ENCODE data around the gene CNOT1. TPM values are rescaled to one million over a fixed set of nuclear protein-coding genes. Genes with fewer than 3 reads are reported as not detected.

Gene CNOT1
- total and polyA plus RNA-seq, 2 of the 4 experiments (the other 2 are of a cell fraction): 85.5 to 357 TPM

DNA sequence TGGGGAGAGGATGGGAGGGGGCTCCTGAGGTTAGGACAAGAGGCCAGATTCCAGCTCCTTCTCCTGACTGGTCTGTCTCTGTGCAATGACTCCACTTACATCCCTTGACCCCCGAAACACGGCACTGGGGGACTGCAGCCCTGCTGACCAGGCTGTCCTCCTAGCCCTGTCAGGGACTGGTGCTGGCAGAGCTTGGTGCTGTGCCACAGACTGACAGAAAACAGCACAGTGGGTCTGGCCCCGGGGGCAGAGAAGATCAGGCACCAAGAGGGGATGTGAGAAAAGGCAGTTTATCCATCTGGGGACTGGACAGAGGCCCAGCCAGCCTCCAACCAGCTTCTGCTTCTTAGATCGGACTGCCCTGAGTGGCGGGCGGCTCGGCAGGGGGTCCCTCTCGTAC lies 35.6 kb upstream of the CNOT1 start:
- DNase-seq (no peak), ATAC-seq (ENCODE audit: low read depth) (no peak)
- no peak overlapping the region for H2AK9ac ChIP-seq (replicated peaks; ENCODE audit: low read depth, low read length, poor library complexity)
- H3K27ac ChIP-seq (ENCODE audit: insufficient read depth, low read length): no peak overlapping the region
- H2AFZ ChIP-seq (replicated peaks; ENCODE audit: low read length, poor library complexity): no peak overlapping the region
- peaks cover 3% of the 10 kb centered on the region for H3K4me1 ChIP-seq (ENCODE audit: control insufficient read depth, insufficient read depth, low read length)
- TF ChIP-seq BHLHE40 (IDR thresholded peaks at IDR 0.05; ENCODE audit: low read depth, low read length): no peak
- TF ChIP-seq SMC3 (IDR thresholded peaks at IDR 0.05; ENCODE audit: low read depth, low read length): no peak
- TF ChIP-seq, protein P1, sequence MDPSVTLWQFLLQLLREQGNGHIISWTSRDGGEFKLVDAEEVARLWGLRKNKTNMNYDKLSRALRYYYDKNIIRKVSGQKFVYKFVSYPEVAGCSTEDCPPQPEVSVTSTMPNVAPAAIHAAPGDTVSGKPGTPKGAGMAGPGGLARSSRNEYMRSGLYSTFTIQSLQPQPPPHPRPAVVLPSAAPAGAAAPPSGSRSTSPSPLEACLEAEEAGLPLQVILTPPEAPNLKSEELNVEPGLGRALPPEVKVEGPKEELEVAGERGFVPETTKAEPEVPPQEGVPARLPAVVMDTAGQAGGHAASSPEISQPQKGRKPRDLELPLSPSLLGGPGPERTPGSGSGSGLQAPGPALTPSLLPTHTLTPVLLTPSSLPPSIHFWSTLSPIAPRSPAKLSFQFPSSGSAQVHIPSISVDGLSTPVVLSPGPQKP (IDR thresholded peaks at IDR 0.05; ENCODE audit: borderline replicate concordance, low read depth, low read length): no peak
- no peak for TF ChIP-seq CEBPB (IDR thresholded peaks at IDR 0.05; ENCODE audit: low read depth, low read length)
- TF ChIP-seq MAZ (IDR thresholded peaks at IDR 0.05; ENCODE audit: borderline replicate concordance, low read depth, low read length): no peak
- TF ChIP-seq MXI1 (IDR thresholded peaks at IDR 0.05; ENCODE audit: borderline replicate concordance, low read depth, low read length): no peak
- no peak for TF ChIP-seq RFX5 (IDR thresholded peaks at IDR 0.05; ENCODE audit: low read depth, low read length)
- no peak for TF ChIP-seq RCOR1 (IDR thresholded peaks at IDR 0.05; ENCODE audit: insufficient replicate concordance, low read length)
- no TSS peak for BruUV-seq (replicated peaks)
- H3K36me3 ChIP-seq (ENCODE audit: control insufficient read depth, insufficient read depth, low read length): peaks cover 11% of the 10 kb centered on the region; the same call in 1 of the 2 replicates
- no peak overlapping the region for H3K23ac ChIP-seq (ENCODE audit: low read depth, low read length)
- no peak overlapping the region for H3K4ac ChIP-seq (ENCODE audit: low read depth, low read length)
- H4K91ac ChIP-seq (ENCODE audit: insufficient read depth, low read depth, low read length): no peak overlapping the region
- intact Hi-C loops (cut with micrococcal nuclease) (loop anchor here (5.0 kb wide), 1 partner anchor 593 kb away; no protein-coding TSS in a partner anchor), in situ Hi-C loops (cut with MboI; ENCODE audit: low sequenced_read_pairs) (no loop called here), dilution Hi-C loops (cut with HindIII; ENCODE audit: low sequenced_read_pairs, unreplicated experiment) (no loop called here)
- H3K56ac ChIP-seq (ENCODE audit: extremely low read depth, insufficient read depth, low read length): no peak overlapping the region
- no peak overlapping the region for H2AK5ac ChIP-seq (ENCODE audit: low read depth, low read length)
- no peaks in the 10 kb centered on the region for H3K79me1 ChIP-seq (ENCODE audit: low read depth in 1 of 2, low read length in 2 of 2)
- no peak overlapping the region for H3K4me2 ChIP-seq (ENCODE audit: low read depth, low read length)
- no peak overlapping the region for H2BK120ac ChIP-seq (ENCODE audit: low read depth, low read length)
- H2BK15ac ChIP-seq (ENCODE audit: low read depth, low read length): no peak overlapping the region
- ChIA-PET CTCF (interaction anchor here (0.6 kb wide), 1 partner anchor 31 kb away, joined by 3 read pairs; no protein-coding TSS in a partner anchor), POLR2A (ENCODE audit: unreplicated experiment) (no interaction called here)
- no peak overlapping the region for H2BK20ac ChIP-seq (ENCODE audit: low read depth, low read length)
- no peak overlapping the region for H4K8ac ChIP-seq (ENCODE audit: low read depth in 2 of 2, low read length in 2 of 2)
- no peak overlapping the region for H3K4me3 ChIP-seq (ENCODE audit: insufficient read depth, low read depth, low read length)
- H3K14ac ChIP-seq (replicated peaks; ENCODE audit: low read depth, low read length): no peak overlapping the region
- no peaks in the 10 kb centered on the region for H4K20me1 ChIP-seq (ENCODE audit: insufficient read depth, low read length)
- no peaks in the 10 kb centered on the region for H3K9me1 ChIP-seq (ENCODE audit: insufficient read depth, low read length)
- H3K18ac ChIP-seq (ENCODE audit: low read depth, low read length): no peak overlapping the region
- H3K9me3 ChIP-seq (ENCODE audit: control insufficient read depth, insufficient read depth, low read length): no peaks in the 10 kb centered on the region
- H3K27me3 ChIP-seq (ENCODE audit: control insufficient read depth, insufficient read depth, low read length): no peaks in the 10 kb centered on the region
- no peak overlapping the region for H4K5ac ChIP-seq (ENCODE audit: low read depth, low read length)
- no peak overlapping the region for H3K9ac ChIP-seq (ENCODE audit: low read depth, low read length)
- H2BK5ac ChIP-seq (ENCODE audit: low read depth, low read length, poor library complexity, severe bottlenecking): no peak overlapping the region
- WGBS, 2 experiments (ENCODE audit: extremely low coverage in 2 of 2, insufficient read length in 1 of 2): 92% methylated on average over 2 of the region's 8 CpGs; no CpG with 5 or more reads in 1 of the 2 experiments

All from IMR-90 (cell line).